ENCODE results near the gene SERPIND1. TPM values are rescaled to one million over a fixed set of nuclear protein-coding genes. Genes with fewer than 3 reads are reported as not detected.
"Not testable (repeated sequence)": the region's sequence is repeated elsewhere in the genome, so short reads cannot be mapped to it uniquely, and the experiment has no call there.

The SERPIND1 gene
- polyA plus RNA-seq, 1 experiment: 0.06 TPM

DNA sequence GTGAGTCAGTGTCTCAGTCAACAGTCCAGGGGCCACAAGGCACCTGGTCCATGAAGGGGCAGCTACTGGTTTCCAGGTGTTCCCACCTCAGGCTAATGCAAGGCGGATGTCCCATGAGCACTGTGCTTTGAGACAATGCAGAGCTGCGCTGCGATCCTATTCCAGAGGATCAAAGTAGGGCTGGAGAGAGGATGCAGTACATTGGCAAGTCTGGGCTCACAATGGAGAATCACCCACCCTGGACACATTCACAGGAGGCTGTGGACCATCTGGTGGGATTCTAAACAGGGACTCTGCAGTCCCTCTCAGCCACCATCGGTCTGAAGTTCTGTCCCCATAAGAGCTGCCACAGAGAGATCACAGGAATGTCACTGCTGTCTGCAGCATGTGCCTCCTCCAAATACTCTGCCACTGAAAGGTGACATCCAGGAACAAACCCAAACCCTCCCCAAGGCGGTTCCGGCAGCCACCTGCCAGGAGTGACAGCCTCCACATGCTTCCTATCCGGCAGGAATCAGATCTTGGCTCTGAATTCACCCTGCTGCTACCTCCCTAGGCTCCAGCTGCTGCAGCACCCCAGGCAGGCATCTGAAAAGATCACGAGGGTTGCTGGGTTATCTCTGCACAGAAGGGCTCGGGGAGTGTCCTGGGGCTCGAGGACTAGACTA lies 45.3 kb upstream of the SERPIND1 start:
- Histone ChIP-seq H3K4me3 (ENCODE audit: low read depth, low read length) (no peak overlapping the region), H3K27me3 (ENCODE audit: control insufficient read depth, insufficient read depth, low read length) (no peaks in the 10 kb centered on the region), H3K27ac (ENCODE audit: low read depth, low read length) (no peak overlapping the region), H3K9me3 (ENCODE audit: control insufficient read depth, insufficient read depth, low read length) (no peaks in the 10 kb centered on the region)
- POLR2A ChIA-PET: no interaction called here
- TF ChIP-seq CTCF (IDR thresholded peaks at IDR 0.05; ENCODE audit: low read depth, low read length): no peak
- DNase-seq (ENCODE audit: low read depth, low spot score): no peak
- CTCF ChIA-PET: no interaction called here

DNA sequence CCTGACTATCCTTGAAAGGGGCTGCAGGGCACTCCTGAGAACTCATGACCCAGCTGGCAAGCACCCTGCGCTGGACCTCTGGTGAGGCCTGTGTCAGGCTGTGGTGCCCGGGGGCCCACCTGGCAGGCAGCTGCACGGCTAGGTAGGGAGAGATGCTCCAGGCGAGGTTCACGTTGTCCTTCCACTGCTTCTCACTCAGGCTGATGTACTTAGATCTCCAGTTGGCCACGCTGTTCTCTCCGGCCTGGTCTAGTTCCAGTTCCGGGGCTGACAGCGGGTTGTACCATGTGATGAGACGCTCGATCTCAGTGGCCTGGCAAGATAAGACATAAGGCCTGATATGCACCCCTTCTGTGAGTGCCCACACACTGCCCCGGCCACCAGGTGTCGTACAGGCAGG lies 44.7 kb upstream of the SERPIND1 start:
- POLR2A ChIA-PET: no interaction called here
- CTCF ChIA-PET: no interaction called here
- no peak overlapping the region for H3K27ac ChIP-seq (ENCODE audit: low read depth, low read length)
- TF ChIP-seq CTCF (IDR thresholded peaks at IDR 0.05; ENCODE audit: low read depth, low read length): no peak
- DNase-seq (ENCODE audit: low read depth, low spot score): no peak
- no peaks in the 10 kb centered on the region for H3K27me3 ChIP-seq (ENCODE audit: control insufficient read depth, insufficient read depth, low read length)
- no peaks in the 10 kb centered on the region for H3K9me3 ChIP-seq (ENCODE audit: control insufficient read depth, insufficient read depth, low read length)
- no peak overlapping the region for H3K4me3 ChIP-seq (ENCODE audit: low read depth, low read length)

DNA sequence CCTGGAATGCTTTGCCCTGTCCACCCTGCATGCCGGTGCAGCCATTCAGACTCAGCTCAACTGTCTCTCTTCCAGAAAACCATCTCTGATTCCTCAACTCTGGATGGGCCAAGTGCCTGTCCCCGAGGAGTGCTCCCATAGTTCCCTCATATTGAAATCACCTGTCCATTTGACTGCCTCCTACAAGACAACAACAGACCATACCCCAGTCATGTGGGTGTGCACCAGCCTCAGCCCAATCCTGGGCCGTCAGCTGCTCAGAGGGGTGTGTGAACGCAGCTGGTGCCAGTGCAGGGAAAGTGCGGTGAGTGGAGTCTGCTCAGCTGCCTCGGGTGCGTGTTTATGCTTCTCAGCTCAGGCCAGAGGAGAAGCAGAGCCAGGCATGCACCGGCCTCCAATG lies 41.5 kb upstream of the SERPIND1 start:
- DNase-seq (ENCODE audit: low read depth, low spot score); H3K27me3 ChIP-seq (ENCODE audit: control insufficient read depth, insufficient read depth, low read length); CTCF ChIA-PET; H3K4me3 ChIP-seq (ENCODE audit: low read depth, low read length); POLR2A ChIA-PET; H3K27ac ChIP-seq (ENCODE audit: low read depth, low read length); H3K9me3 ChIP-seq (ENCODE audit: control insufficient read depth, insufficient read depth, low read length): not testable (repeated sequence)

GRCh38 chr22:20735356-20736162 lies 38.4 kb upstream of the SERPIND1 start:
- H3K27me3 ChIP-seq (ENCODE audit: control insufficient read depth, insufficient read depth, low read length); H3K9me3 ChIP-seq (ENCODE audit: control insufficient read depth, insufficient read depth, low read length); H3K27ac ChIP-seq (ENCODE audit: low read depth, low read length); H3K4me3 ChIP-seq (ENCODE audit: low read depth, low read length); CTCF ChIA-PET; DNase-seq (ENCODE audit: low read depth, low spot score); POLR2A ChIA-PET: not testable (repeated sequence)

DNA sequence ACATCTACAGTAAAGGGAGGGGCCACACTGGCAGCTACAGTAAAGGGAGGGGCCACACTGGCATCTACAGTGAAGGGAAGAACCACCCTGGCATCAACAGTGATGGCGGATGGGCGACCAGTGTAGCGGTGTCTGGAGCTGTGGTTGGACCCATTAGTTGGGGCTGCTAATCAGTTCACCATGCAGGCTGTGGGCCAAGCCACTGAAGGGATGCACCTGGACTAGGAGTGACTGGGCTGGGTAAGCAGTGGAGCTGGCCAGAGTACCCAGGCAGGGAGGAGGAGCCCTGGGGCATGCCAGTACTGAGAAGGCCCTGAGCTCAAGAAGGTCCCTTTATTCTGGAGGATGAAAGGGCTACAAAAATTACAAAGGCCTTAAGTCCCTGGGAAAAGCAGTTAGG lies 37.0 kb upstream of the SERPIND1 start:
- H3K9me3 ChIP-seq (ENCODE audit: control insufficient read depth, insufficient read depth, low read length); CTCF ChIA-PET; H3K27me3 ChIP-seq (ENCODE audit: control insufficient read depth, insufficient read depth, low read length); POLR2A ChIA-PET; DNase-seq (ENCODE audit: low read depth, low spot score); H3K27ac ChIP-seq (ENCODE audit: low read depth, low read length); H3K4me3 ChIP-seq (ENCODE audit: low read depth, low read length): not testable (repeated sequence)

DNA sequence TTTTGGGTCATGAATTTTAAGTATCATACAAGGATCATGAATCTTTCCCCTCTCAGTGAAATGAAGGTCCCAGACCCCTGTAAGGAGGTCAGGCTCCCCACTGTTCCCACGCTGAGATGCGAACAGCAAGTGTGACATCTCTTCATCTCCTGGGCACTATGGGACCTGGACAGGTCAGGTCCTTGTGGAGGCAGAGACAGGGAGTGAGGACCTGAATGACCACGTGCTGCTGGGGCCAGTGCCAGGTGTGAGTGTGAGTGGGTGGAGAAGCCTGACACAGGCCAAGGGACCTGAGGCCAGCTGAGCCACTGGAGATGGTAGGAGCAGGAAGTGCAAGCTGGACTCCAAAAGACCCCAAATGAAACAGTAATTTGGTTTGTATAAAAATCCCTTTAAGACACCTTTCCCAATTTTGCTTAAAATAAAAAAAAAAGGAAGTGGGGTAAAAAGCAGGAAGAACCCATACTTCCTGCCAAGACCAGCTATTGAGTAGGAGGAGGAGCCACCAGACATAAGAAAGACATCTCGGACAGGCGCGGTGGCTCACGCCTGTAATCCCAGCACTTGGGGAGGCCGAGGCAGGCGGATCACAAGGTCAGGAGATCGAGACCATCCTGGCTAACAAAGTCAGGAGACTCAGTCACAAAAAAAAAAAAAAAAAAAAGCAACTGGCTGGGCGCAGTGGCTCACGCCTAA lies 35.4 kb upstream of the SERPIND1 start:
- TF ChIP-seq CTCF (IDR thresholded peaks at IDR 0.05; ENCODE audit: low read depth, low read length): no peak
- POLR2A ChIA-PET: no interaction called here
- no peak overlapping the region for H3K27ac ChIP-seq (ENCODE audit: low read depth, low read length)
- no peak for DNase-seq (ENCODE audit: low read depth, low spot score)
- CTCF ChIA-PET: interaction anchor here (0.6 to 0.7 kb wide), 2 partner anchors 7 to 46 kb away, joined by 4 to 9 read pairs; no protein-coding TSS in a partner anchor
- H3K4me3 ChIP-seq (ENCODE audit: low read depth, low read length): no peak overlapping the region
- no peaks in the 10 kb centered on the region for H3K9me3 ChIP-seq (ENCODE audit: control insufficient read depth, insufficient read depth, low read length)
- no peaks in the 10 kb centered on the region for H3K27me3 ChIP-seq (ENCODE audit: control insufficient read depth, insufficient read depth, low read length)

All from AG04450 (cell line).